LHCN-M2 (cell line): ENCODE results near the gene TMOD1. TPM values are rescaled to one million over a fixed set of nuclear protein-coding genes. Genes with fewer than 3 reads are reported as not detected.

Experiments
- DNase-seq: peaks from one replicate; pipeline ENCODE4 v3.0.0-alpha.2; 2012; ENCODE audit warnings: low read depth
- total RNA-seq: library from RNA; depleted of rRNA; stranded (reverse); fragments of >200 nt; gene quantifications from 2 replicates; pipeline ENCODE4 v1.2.3, GENCODE V29; 2014

Gene TMOD1
- total RNA-seq, 1 experiment from 2014 or later = not detected

DNA sequence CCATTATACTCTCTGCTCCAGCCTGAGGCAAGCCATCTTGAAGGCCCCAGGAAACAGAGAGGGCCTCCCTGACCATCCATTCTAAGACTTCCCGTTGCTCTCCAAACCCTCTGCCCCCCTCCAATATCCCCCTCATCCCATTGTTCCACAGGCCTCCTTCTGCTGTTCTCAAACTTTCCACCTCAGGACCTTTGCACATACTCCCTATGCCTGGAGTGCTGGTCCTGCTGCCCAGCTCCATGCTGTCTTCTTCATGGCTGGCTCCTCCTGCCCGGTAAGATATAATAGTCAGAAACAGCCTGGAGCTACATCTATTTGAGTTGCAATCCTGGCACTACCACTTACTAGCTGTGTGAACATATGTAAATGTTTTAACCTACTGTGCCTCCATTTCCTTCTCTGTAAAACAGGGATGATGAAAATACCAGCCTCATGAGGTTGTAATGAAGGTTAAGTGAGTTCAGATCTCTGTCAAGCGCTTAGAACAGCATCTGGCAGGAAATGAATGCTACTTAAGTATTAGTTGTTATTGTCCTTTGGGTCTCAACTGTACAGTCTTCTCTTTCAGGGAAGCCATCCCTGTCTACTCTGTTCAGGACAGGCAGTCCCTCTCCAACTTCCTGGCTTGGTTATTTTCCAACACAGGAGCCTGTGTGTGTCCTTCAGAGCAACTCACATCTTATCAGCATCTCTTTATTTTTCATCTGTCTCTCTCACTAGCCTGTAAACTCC lies 45.8 kb downstream of the TMOD1 start:
- DNase-seq = no peak

DNA sequence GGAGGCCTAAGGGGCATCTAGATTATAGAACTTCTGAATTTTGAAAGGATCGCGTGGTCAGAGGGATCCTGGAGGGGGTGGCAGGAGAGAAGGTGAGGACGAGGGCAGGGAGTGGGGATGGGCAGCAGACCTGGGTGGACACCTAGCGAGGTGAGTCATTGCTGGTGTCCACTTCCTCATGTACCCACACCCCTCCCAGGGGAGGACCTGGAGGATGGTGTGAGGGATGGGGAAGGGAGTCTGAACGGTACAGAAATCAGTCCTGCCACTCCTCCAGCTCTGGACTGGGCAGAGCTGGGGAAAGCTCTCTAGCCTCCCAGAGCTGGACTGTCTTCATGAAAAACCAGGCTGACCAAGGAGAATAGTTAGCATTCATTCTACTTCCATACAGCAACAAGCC lies 46.9 kb downstream of the TMOD1 start:
- DNase-seq = no peak

DNA sequence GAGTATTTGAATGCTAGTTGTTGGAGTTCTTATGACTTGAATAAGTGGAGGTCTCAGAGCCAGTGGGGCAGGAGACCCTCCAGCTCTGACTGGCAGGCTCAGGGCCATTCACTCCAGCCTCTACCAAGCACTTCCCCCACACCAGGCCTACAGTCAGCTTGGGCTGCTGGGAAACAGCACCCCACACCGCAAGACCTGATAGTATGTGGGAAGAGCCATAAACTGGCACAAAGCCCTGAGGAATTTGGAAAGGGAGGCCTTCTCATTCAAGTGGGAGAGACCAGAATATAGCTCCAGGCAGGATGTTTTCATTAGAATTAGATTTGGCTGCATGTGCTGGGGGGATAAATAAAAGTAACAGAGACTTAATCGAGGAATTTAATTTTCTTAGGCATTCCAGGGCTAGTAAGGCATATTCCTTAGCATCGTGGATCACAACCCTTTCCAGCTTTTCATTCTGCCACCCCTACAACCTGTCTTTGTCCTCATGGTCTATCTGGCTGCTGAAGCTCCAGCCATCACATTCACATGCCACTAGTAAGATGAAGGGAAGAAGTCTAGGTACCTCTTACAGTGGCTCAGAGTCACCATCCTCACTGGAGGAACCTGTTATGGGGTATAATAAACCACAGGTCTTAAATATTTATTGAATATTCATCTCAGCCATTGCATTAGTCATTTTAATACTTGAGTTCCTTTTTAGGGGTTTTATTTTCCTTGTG lies 47.5 kb downstream of the TMOD1 start:
- DNase-seq = no peak

DNA sequence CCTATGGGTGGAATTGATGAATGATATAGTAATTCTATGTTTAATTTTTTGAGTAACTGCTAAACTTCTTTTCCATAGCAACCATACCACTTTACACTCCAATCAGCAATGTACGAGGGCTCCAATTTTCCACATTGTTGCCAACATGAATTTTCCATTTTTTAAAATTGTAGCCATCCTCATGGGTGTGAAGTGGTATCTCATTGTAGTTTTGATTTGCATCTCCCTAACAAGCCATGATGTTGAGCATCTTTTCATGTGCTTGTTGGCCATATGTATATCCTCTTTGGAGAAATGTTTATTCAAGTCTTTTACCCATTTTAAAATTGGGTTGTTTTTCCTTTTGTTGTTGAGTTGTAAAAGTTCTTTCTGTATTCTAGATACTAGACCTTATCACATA lies 48.9 kb downstream of the TMOD1 start:
- no peak for DNase-seq

DNA sequence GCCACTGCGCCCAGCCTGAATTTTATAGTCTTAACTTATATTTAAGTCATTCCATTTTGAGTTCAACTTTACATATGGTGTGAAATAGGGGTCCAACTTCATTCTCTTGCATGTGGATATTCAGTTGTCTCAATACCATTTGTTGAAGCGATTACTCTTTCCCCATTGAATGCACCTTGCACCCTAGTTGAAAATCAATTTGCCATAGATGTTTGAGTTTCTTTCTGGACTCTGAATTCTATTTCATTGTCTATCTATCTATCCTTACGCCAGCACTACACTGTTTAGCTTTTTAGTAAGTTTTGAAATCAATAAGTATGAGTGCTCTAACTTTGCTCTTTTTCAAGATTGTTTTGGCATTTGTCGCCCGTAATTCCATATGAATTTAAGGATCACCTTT lies 49.8 kb downstream of the TMOD1 start:
- no peak for DNase-seq

DNA sequence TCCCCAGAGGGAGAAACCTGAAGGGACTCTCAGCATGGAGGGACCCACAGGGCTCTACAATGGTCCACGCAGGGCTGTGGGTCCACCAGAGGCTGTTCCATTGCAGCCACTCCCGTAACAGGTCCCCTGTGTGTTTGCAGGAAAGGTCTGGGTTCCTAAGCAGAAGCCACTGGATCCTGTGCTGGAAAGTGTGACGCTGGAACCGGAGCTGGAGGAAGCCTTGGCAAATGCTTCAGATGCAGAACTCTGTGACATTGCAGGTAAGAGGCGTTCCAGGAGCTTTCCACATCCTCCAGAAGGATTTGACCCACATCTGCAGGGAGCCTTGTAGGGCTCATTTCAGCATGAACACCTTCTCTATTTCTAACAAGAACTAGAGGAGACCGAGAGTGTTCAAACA lies 51.7 kb downstream of the TMOD1 start:
- DNase-seq = no peak

DNA sequence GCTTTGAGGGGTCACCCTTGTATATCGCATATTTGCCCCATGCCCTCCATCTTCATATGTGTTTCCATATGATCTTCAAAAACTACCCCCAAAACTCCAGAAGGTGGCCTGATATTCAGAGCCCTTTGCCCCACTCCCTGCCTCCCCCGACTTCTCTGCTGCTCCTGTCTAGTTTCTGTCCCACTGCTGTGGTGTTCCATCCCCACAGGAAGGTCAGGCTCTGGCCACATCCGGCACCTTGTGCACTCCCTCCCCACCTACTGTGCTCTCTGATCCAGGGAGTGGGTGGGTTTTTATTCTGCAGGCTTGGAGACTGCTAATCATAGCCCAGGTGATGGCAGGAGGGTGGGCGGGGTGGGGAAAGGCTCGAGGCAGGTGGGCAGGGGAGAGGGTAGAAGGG lies 52.4 kb downstream of the TMOD1 start:
- DNase-seq = no peak

DNA sequence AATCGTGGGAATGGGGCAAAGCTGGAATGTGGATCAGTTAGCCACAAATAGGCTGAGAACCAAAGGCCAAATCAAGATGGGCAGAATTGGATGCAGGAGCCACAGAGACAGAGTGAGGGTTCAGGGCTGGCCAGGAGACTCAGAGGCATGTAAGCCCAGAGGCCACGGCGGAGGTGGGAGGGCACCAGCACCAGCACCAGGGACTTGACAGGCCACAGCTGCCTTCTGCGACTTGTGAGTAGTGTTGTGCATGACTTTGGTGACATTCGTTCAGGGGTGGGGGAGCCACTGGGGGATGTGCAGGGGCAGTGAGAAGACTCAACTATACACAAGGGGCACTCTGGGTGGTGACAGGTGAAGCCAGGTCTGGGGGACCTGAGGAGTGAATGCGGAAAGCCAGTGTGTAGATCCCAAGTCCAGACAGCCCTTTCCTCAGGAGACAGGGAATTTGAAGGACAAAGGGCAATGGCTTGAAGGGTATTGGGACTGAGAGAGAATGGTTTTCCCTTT lies 53.2 kb downstream of the TMOD1 start:
- DNase-seq = no peak

DNA sequence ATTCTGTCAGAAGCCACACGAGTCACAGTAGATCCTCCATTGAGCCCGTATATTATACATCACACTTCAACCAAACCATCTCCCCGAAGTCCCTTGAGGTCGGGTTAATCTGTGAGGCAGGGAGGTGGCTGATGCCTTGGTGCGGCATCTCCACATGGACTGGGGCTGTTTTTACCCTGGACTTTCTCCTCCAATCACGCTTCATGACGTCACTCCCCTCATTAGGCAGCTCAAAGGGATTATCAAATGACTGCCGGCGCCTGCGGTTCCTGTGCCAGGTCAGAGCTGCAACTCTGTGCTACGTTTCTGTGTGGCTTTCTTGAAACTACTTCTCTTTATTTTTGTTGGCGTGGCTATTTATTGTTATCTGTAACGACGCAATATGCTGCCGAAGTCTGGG lies 53.7 kb downstream of the TMOD1 start:
- no peak for DNase-seq

DNA sequence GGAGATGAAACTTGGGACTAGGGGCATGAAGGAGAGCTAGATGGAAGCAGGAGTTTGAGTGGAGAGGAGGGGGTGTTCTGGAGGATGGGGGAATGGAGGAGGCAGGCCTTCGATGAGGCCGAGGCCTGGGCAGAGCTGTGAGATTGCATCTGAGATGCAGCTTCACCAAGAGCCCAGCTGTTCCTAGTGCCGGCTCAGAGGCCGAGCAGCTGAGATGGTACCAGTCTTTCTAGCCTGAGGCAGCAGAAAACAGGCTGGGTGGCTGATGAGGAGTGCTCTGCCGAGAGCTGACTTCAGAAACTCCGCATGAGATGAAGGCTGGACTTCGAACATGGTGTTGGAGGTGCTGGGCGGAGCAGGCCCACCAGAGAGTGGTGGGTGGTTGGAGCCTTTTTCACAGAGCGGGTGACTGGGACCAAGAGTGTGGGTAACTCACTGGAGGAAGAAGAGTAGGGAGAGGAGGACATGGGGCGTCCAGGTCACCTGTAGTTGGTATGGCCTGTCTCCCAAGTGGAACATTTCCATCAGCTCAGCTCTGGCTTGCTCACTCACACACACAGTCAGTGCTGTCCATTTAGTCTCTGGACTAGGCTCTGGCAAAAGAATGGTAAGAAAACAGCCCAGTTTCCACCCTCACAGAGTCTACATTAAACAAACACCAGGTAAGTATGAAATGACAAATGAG lies 54.7 kb downstream of the TMOD1 start:
- DNase-seq = no peak

DNA sequence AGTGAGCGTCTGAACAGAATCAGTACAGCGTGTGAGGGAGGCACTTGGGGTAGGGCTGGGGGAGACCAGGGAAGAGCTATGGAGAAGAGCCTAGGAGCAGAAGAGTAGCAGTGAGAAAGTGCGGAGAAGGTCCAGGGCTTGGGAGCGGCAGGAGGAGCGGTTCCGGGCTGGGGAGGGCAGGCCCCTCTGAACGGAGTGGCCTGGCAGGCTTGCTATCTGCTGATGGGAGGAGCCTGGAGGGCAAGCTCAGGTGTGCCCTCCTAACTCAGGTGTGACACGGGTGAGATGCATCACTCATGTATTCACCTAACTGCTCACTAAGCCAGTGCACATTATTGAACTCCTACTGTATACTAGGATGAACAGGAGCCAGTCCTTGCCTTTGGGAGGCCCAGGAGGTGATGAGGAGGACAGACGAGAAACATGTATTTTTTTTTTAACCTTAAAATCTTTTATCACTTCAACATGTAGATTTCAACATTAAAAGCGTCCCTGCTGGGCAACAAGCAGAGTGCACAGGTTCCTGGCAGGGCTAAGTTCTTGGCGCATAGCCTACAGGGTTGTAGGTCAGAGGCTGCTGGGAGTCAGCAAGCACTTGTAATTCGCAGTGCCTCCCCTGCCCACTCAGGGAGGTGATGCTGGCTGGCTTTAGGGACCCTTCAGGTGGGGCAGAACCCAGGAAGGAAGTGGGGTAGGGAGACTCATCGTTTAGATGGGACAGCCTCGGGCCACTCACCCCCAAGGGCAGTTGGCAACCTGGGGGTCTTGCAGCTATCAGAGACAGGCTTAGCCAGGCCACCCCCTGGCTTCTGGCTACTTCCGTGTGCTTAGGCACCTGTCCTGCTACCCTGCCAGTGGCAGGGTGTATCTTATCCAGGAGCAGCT lies 55.5 kb downstream of the TMOD1 start:
- no peak for DNase-seq

DNA sequence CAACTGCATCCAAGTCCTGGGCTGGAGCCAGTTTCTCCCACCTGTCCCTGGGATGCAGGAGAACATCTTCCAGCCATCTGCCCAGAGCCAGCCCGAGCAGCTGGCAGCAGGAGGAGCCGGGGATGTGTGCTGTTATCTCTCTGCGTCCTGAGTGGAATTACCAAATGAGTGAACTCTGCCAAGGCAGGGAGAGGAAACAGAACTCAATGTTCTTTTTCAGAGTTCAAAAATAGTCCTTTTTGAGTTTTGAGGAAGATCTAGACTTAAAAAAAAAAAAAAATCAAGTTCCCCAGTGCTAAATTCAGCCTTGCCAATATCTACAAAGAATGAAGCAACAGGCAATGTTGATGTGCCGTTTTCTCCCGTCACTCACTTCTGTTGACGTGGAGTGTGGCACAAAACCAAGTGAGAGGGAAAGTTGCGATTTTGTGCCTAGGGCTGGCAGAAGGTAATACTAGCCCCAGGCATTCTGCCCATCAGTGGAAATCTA lies 56.2 kb downstream of the TMOD1 start:
- DNase-seq = no peak

DNA sequence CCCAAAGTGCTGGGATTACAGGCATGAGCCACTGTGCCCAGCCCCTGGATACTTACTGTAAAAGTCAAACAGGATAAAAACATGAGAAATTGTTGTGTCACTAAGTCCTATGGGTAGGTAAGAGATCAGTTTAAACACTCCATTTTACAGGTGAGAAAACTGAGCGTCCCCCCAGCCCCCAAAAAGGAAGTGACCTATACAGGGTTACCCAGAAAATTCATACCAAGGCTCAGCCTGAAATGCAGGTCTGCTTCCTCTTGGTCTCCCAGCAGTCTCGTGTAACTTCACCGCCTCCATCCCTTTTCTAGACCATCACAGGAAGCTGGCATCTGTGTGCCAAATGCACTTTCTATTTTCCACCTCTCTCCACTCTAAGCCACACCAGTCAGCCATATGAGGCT lies 57.2 kb downstream of the TMOD1 start:
- no peak for DNase-seq

DNA sequence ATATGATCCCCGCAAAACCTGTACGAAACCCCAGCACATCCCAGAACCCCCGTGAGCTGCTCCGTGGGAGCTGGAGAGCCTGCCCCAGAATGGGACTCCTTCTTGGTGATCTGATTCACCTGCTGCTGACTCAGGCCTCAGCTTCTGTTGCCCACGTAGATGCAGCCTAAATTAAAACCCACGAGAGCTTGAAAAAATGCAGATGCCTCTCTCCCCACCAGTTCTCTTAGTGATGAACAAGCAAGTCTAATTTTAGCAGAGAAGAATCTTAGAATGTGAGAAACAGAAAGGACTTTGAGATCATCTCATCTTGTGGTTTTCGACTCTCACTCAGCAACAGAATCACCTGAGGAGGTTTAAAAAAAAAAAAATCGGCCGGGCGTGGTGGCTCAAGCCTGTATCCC lies 57.6 kb downstream of the TMOD1 start:
- DNase-seq = no peak

DNA sequence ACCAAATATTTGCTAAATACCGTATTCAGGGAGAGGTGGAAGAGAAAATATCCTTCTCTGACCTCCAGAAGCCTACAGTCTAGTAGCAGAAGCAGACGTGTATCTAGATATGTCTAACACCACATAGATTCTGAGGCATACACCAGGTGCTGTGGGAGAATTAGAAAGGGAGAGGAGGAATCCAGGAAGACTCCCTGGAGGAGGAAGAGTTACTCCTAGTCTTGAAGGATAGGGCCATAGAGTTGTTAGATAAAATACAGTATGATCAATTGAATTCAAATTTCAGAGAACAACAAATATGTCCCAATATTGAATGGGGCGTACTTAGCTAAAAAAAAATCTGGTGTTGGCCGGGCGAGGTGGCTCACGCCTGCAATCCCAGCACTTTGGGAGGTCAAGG lies 58.7 kb downstream of the TMOD1 start:
- no peak for DNase-seq

DNA sequence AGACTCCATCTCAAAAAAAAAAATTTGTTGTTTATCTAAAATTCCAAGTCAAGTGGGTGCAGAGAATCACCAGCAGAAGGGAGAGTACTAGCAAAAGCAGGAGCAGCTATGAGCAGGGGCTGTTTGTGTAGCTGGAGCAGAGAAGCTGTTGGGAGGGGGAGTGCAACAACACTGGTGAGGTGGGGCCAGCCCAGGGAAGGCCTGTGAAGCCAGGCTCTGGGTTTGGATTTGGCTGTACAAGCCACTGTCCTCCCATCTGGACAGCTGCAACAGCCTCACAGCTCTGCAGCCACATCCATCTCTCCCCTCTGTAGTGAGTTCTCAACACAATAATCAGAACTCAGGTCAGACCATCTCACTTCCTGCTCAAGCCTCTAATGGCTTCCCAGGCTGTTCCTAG lies 59.4 kb downstream of the TMOD1 start:
- no peak for DNase-seq

DNA sequence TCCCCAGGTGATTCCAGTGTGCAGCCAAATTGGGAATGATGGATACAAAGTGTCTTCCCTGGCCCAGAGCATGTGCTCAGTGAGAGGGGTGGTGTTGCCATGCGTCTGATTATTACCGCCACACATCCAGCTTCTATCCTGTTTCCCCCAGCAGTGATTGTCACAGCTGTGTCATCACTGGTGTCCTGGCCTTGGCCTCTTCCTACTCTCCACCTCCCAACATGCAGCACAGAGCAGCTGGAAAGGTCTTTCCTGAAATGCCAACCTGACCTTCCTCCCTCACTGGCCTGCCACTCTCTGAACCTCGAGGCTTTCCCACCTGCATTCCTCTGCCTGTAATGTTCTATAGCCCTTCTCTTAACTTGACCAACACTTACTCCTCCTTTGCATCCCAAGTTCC lies 60.0 kb downstream of the TMOD1 start:
- no peak for DNase-seq

DNA sequence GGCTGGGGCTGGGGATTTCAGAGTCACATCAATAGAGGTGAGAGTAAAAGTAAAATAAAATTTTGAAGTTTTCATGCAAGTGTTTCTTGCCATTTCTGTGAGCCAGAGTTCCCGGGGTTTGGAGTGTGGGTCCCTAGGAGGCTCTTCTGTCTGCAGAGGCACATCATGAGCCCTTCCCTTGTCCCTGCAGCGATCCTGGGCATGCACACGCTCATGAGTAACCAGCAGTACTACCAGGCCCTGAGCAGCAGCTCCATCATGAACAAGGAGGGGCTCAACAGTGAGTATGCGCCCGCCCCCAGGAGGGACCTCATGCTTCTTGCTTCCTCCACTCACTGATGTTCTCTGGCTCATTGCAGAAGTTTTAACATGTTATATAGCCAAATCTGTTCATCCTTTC lies 61.1 kb downstream of the TMOD1 start:
- DNase-seq = no peak

DNA sequence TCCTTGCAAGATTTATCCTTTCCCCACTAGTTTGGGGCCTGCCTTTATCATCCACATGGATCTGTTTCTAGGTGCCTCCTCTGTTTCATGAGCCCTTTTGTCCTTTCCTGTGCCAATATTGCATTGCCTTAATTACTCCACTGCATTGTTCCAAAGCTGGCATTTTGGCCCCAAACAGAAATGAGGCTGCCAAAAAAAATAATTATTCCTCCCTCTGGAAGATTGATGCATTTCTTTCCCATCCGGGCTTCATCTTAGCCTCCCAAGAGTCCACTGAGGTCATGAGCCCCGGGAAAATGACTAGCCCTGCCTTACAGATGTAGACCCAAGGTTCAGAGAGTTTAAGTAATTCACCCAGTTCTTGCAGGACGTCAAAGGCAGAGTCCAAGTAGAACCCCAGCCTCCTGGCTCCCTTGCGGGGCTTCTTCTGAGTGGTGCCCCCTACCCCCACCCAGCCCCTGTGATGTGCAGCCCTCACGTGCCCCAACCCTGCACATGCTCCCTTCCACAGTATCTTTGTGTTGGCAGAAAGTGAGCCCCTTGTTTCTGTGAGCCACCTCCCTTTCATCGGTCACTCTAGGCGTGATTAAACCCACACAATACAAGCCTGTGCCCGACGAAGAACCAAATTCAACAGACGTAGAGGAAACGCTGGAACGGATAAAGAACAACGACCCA lies 62.1 kb downstream of the TMOD1 start:
- DNase-seq = no peak

DNA sequence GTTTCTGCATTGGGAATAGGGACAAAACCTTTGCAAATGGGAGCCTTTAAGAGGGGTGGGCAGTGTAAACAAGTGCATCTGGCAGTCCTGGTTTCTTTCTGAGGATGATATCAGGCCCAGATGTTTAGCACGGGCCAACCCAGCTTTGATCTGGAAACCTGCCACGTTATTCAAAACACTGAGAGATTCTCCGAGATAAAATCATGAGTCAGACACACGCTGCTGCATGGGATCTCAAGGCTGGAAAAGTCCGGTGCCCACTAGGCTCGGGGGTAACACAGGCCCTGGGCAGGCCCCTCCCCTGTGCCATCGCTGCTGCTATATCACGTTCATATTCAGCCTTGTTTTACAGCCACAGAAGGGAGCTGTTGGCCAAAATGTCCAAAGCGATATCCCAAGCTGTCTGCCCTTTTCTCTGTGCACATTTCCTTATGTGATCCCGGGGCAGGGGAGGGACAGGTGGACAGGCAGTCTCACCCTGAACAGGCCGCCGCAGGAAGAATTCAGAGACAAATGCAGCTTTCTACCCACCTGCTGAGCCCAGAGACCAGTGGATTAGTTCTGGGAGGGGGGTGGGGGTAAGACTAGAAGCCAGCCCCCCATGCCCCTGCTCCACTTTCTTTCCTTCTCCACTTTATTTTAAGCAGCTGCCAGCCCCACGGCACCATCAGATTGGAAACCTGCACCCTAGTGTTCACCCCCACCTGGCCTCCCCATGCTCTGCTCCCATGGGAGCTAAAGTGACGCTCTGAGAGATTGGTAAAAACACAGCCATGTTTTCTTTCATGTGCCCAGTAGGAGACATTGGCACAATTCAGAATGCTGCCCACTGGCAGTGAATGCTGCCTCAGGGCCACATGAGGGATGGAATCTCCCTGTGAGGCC lies 63.1 kb downstream of the TMOD1 start:
- peak; percentile 18 for DNase-seq
